ENCODE results near the gene KCNIP1. TPM values are rescaled to one million over a fixed set of nuclear protein-coding genes. Genes with fewer than 3 reads are reported as not detected.
"Not testable (repeated sequence)": the region's sequence is repeated elsewhere in the genome, so short reads cannot be mapped to it uniquely, and the experiment has no call there.

The KCNIP1 gene
- polyA plus RNA-seq, 3 donors: not detected

DNA sequence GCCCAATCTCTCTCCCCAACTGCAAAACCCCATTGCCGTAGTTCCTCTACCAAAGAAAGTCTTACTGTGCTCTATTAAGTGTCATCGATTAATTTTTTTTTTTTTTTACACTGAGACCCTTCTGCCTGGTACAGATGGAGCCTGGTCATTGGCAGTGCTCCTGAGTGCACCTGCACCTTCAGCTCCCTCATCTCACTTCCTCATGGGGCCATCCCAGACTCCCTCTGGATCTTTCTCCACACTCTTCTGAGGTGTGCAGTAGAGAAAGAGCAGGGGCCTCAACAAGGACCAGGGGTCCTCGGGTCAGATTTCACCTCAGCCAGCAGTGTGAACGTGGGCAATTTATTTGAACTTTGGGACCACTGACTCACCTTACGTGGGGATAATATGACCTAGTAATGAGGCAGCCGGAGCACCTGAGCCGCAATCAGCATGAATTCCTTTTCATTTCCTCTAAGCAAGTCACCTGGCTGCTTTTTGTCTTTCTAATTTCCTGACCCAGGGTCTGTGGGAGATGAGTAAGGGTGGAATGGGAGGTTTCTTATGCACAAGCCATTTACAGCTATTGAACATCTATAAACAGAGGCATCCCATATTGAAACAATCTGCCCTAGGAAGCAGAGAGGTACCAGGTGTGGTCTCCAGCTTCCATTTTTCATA lies 257.4 kb downstream of the KCNIP1 start:
- H3K27ac ChIP-seq (ENCODE audit: low read depth in 1 of 2, low read length in 2 of 2): no peak overlapping the region
- Mint-ChIP-seq H3K4me1 (peaks cover 3% of the 10 kb centered on the region), H3K27me3 (ENCODE audit: low read depth in 3 of 3) (peaks cover 5 to 7% (median 6%) of the 10 kb centered on the region in 3 donors), H3K36me3 (no peaks in the 10 kb centered on the region), H3K27ac (no peak overlapping the region), H3K9me3 (peaks cover 0 to 2% (median 0%) of the 10 kb centered on the region in 7 donors), H3K4me3 (no peak overlapping the region)
- H3K27me3 ChIP-seq (ENCODE audit: control insufficient read depth in 2 of 2, insufficient read depth in 2 of 2, low read length in 2 of 2): no peaks in the 10 kb centered on the region
- H2AFZ ChIP-seq (ENCODE audit: insufficient read depth, low read depth, low read length, poor library complexity, severe bottlenecking): no peak overlapping the region
- TF ChIP-seq, protein P1, sequence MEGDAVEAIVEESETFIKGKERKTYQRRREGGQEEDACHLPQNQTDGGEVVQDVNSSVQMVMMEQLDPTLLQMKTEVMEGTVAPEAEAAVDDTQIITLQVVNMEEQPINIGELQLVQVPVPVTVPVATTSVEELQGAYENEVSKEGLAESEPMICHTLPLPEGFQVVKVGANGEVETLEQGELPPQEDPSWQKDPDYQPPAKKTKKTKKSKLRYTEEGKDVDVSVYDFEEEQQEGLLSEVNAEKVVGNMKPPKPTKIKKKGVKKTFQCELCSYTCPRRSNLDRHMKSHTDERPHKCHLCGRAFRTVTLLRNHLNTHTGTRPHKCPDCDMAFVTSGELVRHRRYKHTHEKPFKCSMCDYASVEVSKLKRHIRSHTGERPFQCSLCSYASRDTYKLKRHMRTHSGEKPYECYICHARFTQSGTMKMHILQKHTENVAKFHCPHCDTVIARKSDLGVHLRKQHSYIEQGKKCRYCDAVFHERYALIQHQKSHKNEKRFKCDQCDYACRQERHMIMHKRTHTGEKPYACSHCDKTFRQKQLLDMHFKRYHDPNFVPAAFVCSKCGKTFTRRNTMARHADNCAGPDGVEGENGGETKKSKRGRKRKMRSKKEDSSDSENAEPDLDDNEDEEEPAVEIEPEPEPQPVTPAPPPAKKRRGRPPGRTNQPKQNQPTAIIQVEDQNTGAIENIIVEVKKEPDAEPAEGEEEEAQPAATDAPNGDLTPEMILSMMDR (IDR thresholded peaks at IDR 0.05): no peak
- no peak overlapping the region for H3K4me3 ChIP-seq (replicated peaks in 1 of 3; ENCODE audit: low read depth in 2 of 3, low read length in 3 of 3)
- no peak overlapping the region for H3K4me2 ChIP-seq (replicated peaks; ENCODE audit: extremely low read depth, low read length, poor library complexity, severe bottlenecking)
- DNase-seq: no peak
- H3K79me2 ChIP-seq (ENCODE audit: insufficient read depth, low read length): no peaks in the 10 kb centered on the region
- H4K20me1 ChIP-seq (ENCODE audit: insufficient read depth, low read length): no peaks in the 10 kb centered on the region
- H3K9ac ChIP-seq (ENCODE audit: insufficient read depth, low read length, poor library complexity, severe bottlenecking): no peak overlapping the region
- 93% methylated on average over 4 of the region's 7 CpGs for whole genome bisulfite sequencing (ENCODE audit: insufficient coverage)
- no peaks in the 10 kb centered on the region for H3K9me3 ChIP-seq (replicated peaks in 1 of 2; ENCODE audit: control insufficient read depth in 1 of 2, insufficient read depth in 1 of 2, low read length in 2 of 2)
- H3K4me1 ChIP-seq (ENCODE audit: control insufficient read depth in 1 of 2, insufficient read depth in 2 of 2, low read length in 2 of 2): no peaks in the 10 kb centered on the region
- no peaks in the 10 kb centered on the region for H3K36me3 ChIP-seq (replicated peaks in 1 of 2; ENCODE audit: control insufficient read depth in 1 of 2, insufficient read depth in 2 of 2, low read length in 2 of 2)
- intact Hi-C loops (cut with micrococcal nuclease): no loop called here

DNA sequence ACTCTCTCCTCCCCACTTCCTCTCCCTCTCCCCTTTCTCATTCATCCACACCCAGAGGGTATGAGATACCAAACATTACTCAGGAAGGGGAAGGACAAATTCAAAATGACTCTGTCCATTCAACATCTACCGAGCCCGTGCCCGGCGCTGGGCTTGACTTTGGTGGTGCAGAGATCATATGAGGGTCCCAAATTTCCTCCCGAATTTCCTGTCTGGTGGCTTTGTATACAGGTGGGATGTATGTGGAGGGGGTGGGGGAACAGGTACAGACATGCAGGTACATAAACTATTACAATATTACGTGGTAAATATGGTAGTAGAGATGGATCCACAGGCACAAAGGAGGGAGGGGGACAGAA lies 257.9 kb downstream of the KCNIP1 start:
- no peak for DNase-seq
- no peaks in the 10 kb centered on the region for H4K20me1 ChIP-seq (ENCODE audit: insufficient read depth, low read length)
- H3K4me3 ChIP-seq (replicated peaks in 1 of 3; ENCODE audit: low read depth in 2 of 3, low read length in 3 of 3): no peak overlapping the region
- Mint-ChIP-seq H3K9me3 (peaks cover 0 to 1% (median 0%) of the 10 kb centered on the region in 7 donors), H3K27me3 (ENCODE audit: low read depth in 3 of 3) (peaks cover 3 to 6% (median 5%) of the 10 kb centered on the region in 3 donors), H3K4me3 (no peak overlapping the region), H3K27ac (no peak overlapping the region), H3K4me1 (no peaks in the 10 kb centered on the region), H3K36me3 (no peaks in the 10 kb centered on the region)
- no peaks in the 10 kb centered on the region for H3K27me3 ChIP-seq (ENCODE audit: control insufficient read depth in 2 of 2, insufficient read depth in 2 of 2, low read length in 2 of 2)
- H2AFZ ChIP-seq (ENCODE audit: insufficient read depth, low read depth, low read length, poor library complexity, severe bottlenecking): no peak overlapping the region
- H3K9me3 ChIP-seq (replicated peaks in 1 of 2; ENCODE audit: control insufficient read depth in 1 of 2, insufficient read depth in 1 of 2, low read length in 2 of 2): no peaks in the 10 kb centered on the region
- H3K27ac ChIP-seq (ENCODE audit: low read depth in 1 of 2, low read length in 2 of 2): no peak overlapping the region
- TF ChIP-seq, protein P1 (IDR thresholded peaks at IDR 0.05): no peak
- H3K4me2 ChIP-seq (replicated peaks; ENCODE audit: extremely low read depth, low read length, poor library complexity, severe bottlenecking): no peak overlapping the region
- H3K36me3 ChIP-seq (replicated peaks in 1 of 2; ENCODE audit: control insufficient read depth in 1 of 2, insufficient read depth in 2 of 2, low read length in 2 of 2): no peaks in the 10 kb centered on the region
- no peaks in the 10 kb centered on the region for H3K79me2 ChIP-seq (ENCODE audit: insufficient read depth, low read length)
- H3K4me1 ChIP-seq (ENCODE audit: control insufficient read depth in 1 of 2, insufficient read depth in 2 of 2, low read length in 2 of 2): no peaks in the 10 kb centered on the region
- H3K9ac ChIP-seq (ENCODE audit: insufficient read depth, low read length, poor library complexity, severe bottlenecking): no peak overlapping the region
- intact Hi-C loops (cut with micrococcal nuclease): no loop called here
- 100% methylated on average over 1 of the region's 6 CpGs for WGBS (ENCODE audit: insufficient coverage)

DNA sequence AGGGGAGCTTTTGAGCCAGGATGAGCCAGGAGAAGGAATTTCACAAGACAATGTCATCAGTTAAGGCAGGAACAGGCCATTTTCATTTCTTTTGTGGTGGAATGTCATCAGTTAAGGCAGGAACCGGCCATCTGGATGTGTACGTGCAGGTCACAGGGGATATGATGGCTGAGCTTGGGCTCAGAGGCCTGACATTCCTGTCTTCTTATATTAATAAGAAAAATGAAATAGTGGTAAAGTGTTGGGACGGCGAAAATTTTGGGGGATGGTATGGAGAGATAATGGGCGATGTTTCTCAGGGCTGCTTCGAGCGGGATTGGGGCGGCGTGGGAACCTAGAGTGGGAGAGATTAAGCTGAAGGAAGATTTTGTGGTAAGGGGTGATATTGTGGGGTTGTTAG lies 258.5 kb downstream of the KCNIP1 start:
- H4K20me1 ChIP-seq (ENCODE audit: insufficient read depth, low read length); H3K4me1 ChIP-seq (ENCODE audit: control insufficient read depth in 1 of 2, insufficient read depth in 2 of 2, low read length in 2 of 2); H3K27me3 ChIP-seq (ENCODE audit: control insufficient read depth in 2 of 2, insufficient read depth in 2 of 2, low read length in 2 of 2); H3K4me3 Mint-ChIP-seq; H2AFZ ChIP-seq (ENCODE audit: insufficient read depth, low read depth, low read length, poor library complexity, severe bottlenecking); H3K9me3 Mint-ChIP-seq; H3K4me2 ChIP-seq (replicated peaks; ENCODE audit: extremely low read depth, low read length, poor library complexity, severe bottlenecking); H3K36me3 Mint-ChIP-seq; H3K27ac ChIP-seq (ENCODE audit: low read depth in 1 of 2, low read length in 2 of 2); intact Hi-C loops (cut with micrococcal nuclease); H3K4me1 Mint-ChIP-seq; DNase-seq; H3K4me3 ChIP-seq (replicated peaks in 1 of 3; ENCODE audit: low read depth in 2 of 3, low read length in 3 of 3); H3K9ac ChIP-seq (ENCODE audit: insufficient read depth, low read length, poor library complexity, severe bottlenecking); H3K27ac Mint-ChIP-seq; H3K9me3 ChIP-seq (replicated peaks in 1 of 2; ENCODE audit: control insufficient read depth in 1 of 2, insufficient read depth in 1 of 2, low read length in 2 of 2); H3K27me3 Mint-ChIP-seq (ENCODE audit: low read depth in 3 of 3); H3K79me2 ChIP-seq (ENCODE audit: insufficient read depth, low read length); H3K36me3 ChIP-seq (replicated peaks in 1 of 2; ENCODE audit: control insufficient read depth in 1 of 2, insufficient read depth in 2 of 2, low read length in 2 of 2): not testable (repeated sequence)
- WGBS (ENCODE audit: insufficient coverage): no CpG with 5 or more reads among the region's 9 CpGs
